Measurements from ENCODE around the gene GTF2F2.
"Not testable (repeated sequence)": the region's sequence is repeated elsewhere in the genome, so short reads cannot be mapped to it uniquely, and the experiment has no call there.

The GTF2F2 gene

GRCh38 chr13:45180713-45181601 is 60.6 kb downstream of the GTF2F2 start:
- no peak for DNase-seq

GRCh38 chr13:45184693-45185092 is 64.4 kb downstream of the GTF2F2 start:
- no peak for DNase-seq

DNA sequence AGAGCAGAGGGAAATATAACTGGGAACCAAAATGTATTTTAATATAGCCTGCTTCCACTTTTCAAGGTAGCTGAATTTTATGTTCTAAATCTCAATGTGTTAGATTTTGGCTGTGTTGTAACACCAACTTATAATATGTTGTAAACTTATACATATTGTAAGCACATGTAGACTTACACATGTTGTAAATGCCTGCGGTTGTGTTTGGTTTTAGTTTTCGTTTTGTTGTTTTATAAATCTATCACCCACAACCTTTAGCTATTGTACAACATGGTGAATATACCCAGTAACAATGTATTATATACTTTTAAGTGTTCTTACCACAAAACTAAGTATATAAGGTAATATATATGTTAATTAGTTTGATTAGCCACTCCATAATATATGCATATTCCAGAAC is 65.0 kb downstream of the GTF2F2 start:
- no peak for DNase-seq

DNA sequence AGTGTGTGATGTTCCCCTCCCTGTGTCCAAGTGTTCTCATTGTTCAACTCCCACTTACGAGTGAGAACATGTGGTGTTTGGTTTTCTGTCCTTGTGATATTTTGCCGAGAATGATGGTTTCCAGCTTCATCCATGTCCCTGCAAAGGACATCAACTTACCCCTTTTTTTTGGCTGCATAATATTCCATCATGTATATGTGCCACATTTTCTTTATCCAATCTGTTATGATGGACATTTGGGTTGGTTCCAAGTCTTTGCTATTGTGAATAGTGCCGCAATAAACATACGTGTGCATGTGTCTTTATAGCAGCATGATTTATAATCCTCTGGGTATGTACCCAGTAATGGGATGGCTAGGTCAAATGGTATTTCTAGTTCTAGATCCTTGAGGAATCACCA is 68.8 kb downstream of the GTF2F2 start:
- not testable (repeated sequence) for DNase-seq

DNA sequence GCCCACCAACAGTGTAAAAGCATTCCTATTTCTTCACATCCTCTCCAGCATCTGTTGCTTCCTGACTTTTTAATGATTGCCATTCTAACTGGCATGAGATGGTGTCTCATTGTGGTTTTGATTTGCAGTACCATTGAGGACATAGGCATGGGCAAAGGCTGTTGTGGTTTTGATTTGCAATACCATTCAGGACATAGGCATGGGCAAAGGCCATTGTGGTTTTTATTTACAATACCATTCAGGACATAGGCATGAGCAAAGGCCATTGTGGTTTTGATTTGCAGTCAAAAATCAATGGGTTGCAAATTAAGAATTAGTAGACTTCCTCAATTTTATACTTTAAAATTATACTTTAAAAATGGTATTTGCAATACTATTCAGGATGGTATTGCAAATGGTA is 69.2 kb downstream of the GTF2F2 start:
- not testable (repeated sequence) for DNase-seq

- DNase-seq, result no peak
Measured at GRCh38 chr13:45191874-45192273, 71.6 kb downstream of the GTF2F2 start.

GRCh38 chr13:45194081-45194939 is 74.0 kb downstream of the GTF2F2 start:
- no peak for DNase-seq

GRCh38 chr13:45195421-45195820 is 75.1 kb downstream of the GTF2F2 start:
- no peak for DNase-seq

DNA sequence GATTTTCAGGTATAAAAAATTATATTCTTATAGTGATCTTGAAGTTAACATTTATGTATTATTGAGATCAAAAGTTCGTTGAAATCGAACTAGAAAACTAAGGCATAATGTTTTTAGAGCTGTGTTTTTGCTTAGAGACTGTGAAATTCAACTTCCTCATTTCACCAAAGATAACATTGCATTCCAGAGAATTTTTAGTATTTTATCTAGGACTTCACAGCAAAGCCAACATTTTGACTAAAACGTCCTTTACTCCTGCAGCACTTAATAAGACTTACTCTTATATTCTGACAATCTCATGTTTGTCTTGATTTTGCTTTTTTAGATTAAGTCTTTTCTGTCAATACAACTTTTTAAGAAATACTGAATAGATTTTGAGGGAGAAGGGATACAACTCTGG is 75.8 kb downstream of the GTF2F2 start:
- DNase-seq, result no peak

DNA sequence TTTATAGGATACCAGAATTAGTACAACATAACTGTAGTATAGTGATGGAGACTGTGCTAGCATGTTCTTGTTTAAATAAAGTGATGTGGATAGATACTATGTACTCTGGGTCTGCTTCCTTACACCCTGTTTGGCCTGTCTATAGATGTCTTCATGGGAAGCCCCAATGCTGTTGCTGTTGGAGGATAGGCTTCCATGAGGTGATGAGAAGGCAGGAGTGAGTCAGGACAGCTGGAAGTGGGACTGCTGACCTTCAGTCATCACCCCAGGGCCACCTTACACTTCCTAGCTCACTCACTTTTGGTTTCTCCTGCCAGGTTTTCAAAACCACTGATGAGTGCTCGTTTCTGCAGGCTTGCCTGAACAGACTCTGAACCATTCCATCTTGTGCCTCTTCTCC is 76.3 kb downstream of the GTF2F2 start:
- DNase-seq, result no peak

GRCh38 chr13:45198041-45198440 is 77.7 kb downstream of the GTF2F2 start:
- DNase-seq, result no peak

GRCh38 chr13:45198924-45199323 is 78.6 kb downstream of the GTF2F2 start:
- DNase-seq, result no peak

DNA sequence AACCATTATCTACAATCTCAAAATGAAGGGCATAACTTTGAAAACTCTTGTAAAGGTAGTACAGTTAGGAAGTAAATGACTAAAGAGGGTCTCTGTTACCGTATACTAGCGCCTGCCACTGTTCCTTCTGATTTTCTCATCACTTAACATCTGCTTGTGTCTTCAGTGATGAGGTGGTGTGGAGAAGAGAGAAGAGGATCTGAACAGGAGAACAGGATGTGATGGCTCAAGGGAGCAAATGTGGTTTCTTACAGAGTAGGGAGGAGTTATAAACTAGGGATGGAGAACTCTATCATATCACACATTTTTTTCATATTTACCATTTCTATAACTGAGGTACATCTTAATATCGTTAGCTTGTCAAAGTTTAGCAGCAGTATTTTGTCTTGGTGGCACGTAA is 79.4 kb downstream of the GTF2F2 start:
- DNase-seq, result no peak

- DNase-seq, result no peak
Measured at GRCh38 chr13:45200701-45201232, 80.5 kb downstream of the GTF2F2 start, which contains the start of gene KCTD4. Gene KCTD4 (minus strand): TSS chr13:45201045. CDS start chr13:45194567, 6,478 bp downstream.

DNA sequence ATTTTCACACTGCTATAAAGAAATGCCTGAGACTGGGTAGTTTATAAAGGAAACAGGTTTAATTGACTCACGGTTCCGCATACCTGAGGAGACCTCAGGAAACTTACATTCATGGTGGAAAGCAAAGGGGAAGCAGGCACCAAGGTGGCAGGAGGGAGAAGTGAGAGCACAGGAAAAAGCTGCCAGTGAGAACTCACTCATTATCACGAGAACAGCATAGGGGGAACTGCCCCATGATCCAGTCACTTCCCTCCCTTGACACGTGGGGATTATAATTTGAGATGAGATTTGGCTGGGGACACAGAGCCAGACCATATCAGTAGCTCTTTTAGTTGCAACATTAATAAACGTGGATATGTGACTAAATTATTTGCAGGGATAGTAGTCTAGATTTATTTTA is 84.8 kb downstream of the GTF2F2 start:
- no peak for DNase-seq

DNA sequence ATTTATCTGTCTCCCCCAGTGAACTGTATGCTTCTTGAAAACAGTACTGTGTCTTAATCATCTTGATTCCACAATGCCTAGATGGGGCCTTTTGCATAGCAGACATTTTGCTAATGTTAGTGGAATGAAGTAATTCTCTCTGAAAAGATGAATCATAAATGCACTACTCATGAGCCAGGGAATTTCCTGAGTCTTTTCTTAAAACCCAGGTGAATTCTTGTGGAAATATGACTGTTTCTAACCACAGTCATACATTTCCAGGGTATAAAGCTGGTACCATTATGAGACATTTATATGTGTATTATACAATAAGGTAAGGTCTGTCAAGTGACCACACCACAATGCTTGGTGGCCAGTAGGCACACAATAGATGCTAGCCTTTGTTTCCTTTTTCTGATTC is 86.0 kb downstream of the GTF2F2 start:
- DNase-seq, result peak in 1 of 2 experiments; percentile 32

DNA sequence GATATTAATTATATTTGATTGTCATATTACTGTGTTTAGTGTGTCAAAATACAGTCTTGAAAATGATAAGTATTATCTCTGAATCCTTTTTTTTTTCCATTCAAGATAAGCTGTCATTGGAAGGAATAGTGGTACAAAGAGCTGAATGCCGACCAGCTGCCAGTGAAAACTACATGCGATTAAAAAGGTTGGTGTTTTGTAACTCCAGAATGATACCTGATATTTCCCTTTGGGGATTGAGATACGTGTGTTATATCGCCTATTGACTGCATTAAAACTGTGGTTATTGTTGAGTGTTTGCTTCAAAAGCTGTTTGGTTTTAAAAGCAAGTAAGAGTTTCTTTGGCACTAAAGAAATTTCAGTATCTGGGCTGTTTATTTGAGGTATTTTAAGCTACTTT is 87.0 kb downstream of the GTF2F2 start:
- DNase-seq, result no peak

DNA sequence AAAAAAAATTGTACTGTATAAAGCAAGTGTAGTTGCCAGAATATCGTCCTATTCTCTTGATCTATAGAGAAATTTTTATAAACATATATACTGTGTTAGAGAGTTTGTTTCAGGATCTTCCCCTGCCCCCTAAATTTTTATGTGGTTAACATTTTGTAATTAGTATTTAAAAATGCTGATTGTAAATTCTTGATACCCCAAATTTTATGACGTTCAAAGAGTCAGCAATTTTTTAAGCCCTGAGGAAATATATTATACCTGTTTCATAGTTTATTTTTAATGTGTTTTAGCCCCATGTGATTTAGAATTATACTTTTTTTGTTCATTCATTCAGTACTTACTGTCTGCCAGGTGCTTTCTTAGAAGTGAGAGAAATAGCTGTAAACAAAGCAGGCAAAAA is 87.8 kb downstream of the GTF2F2 start:
- DNase-seq, result no peak

DNA sequence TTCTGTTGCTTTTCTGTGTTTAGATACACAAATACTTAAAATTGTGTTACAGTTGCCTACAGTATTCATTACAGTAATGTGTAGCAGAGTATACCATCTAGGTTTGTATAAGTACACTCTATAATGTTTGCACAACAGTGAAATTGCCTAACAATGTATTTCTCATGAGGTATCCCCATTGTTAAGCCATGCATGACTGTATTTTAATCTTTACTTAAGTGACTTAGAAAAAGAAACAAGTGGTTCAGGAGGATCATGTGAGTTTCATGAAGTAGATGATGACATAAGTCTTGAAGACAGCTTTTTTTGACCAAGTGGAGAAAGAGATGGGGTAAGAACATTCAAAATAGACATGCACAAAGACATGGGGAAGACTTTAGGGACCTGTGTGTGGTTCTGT is 88.9 kb downstream of the GTF2F2 start:
- DNase-seq, result no peak

DNA sequence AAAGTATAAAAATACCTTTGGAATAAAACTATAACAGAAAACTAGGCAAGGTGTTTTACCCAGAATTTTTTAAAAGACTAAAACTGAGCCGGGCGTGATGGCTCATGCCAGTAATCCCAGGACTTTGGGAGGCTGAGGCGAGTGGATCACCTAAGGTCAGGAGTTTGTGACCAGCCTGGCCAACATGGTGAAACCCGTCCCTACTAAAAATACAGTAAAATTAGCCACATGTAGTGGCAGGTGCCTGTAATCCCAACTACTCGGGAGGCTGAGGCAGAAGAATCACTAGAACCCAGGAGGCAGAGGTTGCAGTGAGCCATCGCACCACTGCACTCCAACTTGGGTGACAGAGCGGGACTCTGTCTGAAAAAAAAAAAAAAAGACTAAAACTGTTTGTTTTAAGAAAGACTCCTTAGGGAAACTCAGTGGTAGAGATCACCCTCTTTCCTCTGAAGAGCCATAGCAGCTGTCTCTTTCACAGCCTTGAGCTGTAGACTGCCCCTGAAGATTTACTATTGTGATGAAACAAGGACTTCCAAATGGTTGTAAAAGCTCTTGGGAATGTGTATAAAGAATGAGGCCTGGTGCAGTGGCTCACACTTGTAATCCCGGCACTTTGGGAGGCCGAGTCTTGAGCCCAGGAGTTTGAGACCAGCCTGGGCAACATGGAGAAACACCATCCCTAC is 95.2 kb downstream of the GTF2F2 start:
- no peak for DNase-seq

GRCh38 chr13:45216193-45216592 is 95.9 kb downstream of the GTF2F2 start:
- DNase-seq, result no peak

- no peak for DNase-seq
Measured at GRCh38 chr13:45218689-45219088, 98.4 kb downstream of the GTF2F2 start.

All from activated T-cell treated with anti-CD3 and anti-CD28 coated beads, Interleukin-2, amount 50 U/mL, for 48 hours (primary cell).